Measurements from ENCODE around the gene SCP2. TPM values are rescaled to one million over a fixed set of nuclear protein-coding genes. Genes with fewer than 3 reads are reported as not detected.
"Not testable (repeated sequence)": the region's sequence is repeated elsewhere in the genome, so short reads cannot be mapped to it uniquely, and the experiment has no call there.

SCP2 gene
- total RNA-seq, 1 donor from 2014 or later: 61.7 TPM

DNA sequence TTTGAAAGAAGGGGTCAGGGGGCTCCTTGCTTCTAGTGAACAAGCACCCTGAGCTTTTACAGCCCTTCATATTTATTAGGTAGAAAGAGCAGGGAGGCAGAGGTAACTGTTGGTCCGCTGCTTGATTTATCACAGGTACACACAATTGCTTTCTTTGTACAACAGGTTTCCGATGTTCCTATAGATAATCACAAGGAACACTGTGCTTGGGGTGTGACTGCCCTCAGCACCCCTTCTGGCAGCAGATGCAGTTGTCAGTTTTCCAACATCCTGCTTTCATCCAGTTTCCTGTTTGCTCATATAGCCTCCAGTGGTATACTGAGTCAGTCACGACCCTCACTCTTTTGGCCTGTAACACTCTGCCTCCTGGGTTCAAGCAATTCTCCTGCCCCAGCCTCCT, 40.6 kb downstream of the SCP2 start:
- no peaks in the 10 kb centered on the region for H3K4me1 Mint-ChIP-seq
- H3K4me3 Mint-ChIP-seq: no peak overlapping the region
- intact Hi-C loops (cut with micrococcal nuclease): no loop called here
- H3K9me3 Mint-ChIP-seq: no peaks in the 10 kb centered on the region
- H3K27ac Mint-ChIP-seq: no peak overlapping the region
- peaks cover 1% of the 10 kb centered on the region for H3K36me3 Mint-ChIP-seq (ENCODE audit: low read depth)
- no peak for DNase-seq
- no peaks in the 10 kb centered on the region for H3K27me3 Mint-ChIP-seq

DNA sequence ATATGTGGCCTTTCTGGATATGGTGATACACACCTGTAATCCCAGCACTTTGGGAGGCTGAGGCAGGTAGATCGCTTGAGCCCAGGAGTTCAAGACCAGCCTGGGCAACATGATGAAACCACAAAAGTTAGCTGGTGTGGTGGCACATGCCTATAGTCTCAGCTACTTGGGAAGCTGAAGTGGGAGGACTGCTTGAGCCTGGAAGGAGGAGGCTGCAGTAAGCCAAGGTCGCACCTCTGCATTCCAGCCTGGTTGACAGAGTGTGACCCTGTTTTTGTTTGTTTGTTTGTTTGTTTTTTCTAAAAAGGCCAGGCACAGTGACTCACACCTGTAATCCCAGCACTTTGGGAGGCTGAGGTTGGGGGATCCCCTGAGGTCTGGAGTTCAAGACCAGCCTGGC, 42.2 kb downstream of the SCP2 start:
- H3K36me3 Mint-ChIP-seq (ENCODE audit: low read depth); intact Hi-C loops (cut with micrococcal nuclease); H3K4me1 Mint-ChIP-seq; H3K4me3 Mint-ChIP-seq; H3K9me3 Mint-ChIP-seq; H3K27me3 Mint-ChIP-seq; H3K27ac Mint-ChIP-seq; DNase-seq: not testable (repeated sequence)

DNA sequence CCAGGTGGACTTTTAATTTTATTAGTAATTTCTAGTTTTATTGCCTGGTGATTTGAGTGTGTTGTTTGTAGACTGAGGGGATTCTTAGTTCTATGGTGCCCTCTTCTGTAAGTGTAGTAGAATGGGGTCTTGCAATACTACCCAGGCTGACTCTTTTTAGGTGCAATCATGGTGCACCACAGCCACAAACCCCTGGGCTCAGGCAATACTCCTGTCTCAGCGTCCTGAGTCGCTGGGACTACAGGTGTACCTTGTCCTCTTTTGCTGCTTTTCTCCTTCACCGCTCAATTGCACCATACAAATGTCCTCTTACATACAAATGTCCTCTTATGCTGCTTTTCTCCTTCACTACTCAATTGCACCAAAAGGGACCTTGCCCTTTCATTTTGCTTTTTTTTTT, 43.1 kb downstream of the SCP2 start:
- intact Hi-C loops (cut with micrococcal nuclease): no loop called here

DNA sequence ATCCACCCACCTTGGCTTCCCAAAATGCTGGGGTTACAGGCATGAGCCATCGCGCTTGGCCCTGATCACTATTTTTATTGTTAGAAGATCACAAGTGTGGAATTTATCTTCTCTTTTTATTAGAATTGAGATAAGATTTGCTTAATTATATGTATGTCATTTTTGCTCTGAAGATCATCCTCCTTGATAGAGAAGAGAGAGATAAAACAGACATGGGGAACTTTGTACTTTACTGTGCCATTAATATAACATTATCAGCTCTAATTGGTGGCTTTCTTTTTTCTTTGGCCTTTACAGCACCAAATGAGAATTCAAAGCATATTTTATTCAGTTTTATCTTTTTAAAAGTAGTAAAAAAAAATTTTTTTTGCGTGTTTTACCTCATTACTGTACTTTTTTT, 46.8 kb downstream of the SCP2 start:
- Mint-ChIP-seq H3K27ac (no peak overlapping the region), H3K4me1 (peaks cover 2% of the 10 kb centered on the region), H3K27me3 (no peaks in the 10 kb centered on the region), H3K36me3 (ENCODE audit: low read depth) (peaks cover 10% of the 10 kb centered on the region), H3K4me3 (no peak overlapping the region), H3K9me3 (no peaks in the 10 kb centered on the region)
- intact Hi-C loops (cut with micrococcal nuclease): no loop called here
- no peak for DNase-seq

More for the DNA sequence above, 43.1 kb downstream of the SCP2 start:
- Mint-ChIP-seq H3K27ac (no peak overlapping the region), H3K9me3 (no peaks in the 10 kb centered on the region), H3K4me1 (no peaks in the 10 kb centered on the region), H3K36me3 (ENCODE audit: low read depth) (peaks cover 1% of the 10 kb centered on the region), H3K4me3 (no peak overlapping the region), H3K27me3 (no peaks in the 10 kb centered on the region)
- DNase-seq: no peak

- intact Hi-C loops (cut with micrococcal nuclease): no loop called here
- Mint-ChIP-seq H3K4me1 (peaks cover 2% of the 10 kb centered on the region), H3K27me3 (no peaks in the 10 kb centered on the region), H3K4me3 (no peak overlapping the region), H3K27ac (no peak overlapping the region), H3K36me3 (ENCODE audit: low read depth) (peaks cover 14% of the 10 kb centered on the region), H3K9me3 (no peaks in the 10 kb centered on the region)
- DNase-seq: no peak
These were observed 49.3 kb downstream of the SCP2 start for GRCh38 chr1:52976183-52977035.

- Mint-ChIP-seq H3K9me3 (peaks cover 3% of the 10 kb centered on the region), H3K27me3 (no peaks in the 10 kb centered on the region), H3K4me3 (no peak overlapping the region), H3K4me1 (peaks cover 2% of the 10 kb centered on the region), H3K27ac (no peak overlapping the region), H3K36me3 (ENCODE audit: low read depth) (peaks cover 23% of the 10 kb centered on the region)
- intact Hi-C loops (cut with micrococcal nuclease): no loop called here
- DNase-seq: no peak
These were observed 51.0 kb downstream of the SCP2 start for GRCh38 chr1:52978045-52978444.

DNA sequence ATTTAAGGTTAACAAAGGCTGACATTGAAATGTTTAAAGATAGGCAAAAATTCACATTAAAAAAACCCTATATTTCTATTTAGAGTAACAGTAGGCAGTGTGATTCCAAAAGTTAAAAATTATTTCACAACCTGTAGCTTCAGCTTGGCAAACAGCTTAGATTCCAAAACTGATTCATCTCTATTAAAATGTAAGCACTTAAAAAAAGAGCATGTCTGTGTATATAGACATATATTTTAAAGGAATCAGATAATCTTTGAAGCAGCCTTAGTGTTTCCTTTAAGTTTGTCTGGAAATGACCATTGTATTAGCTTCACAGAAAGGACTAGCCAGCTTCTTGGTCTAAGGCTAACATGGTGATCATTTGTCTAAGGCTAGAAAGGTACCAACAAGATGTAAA, 65.7 kb downstream of the SCP2 start:
- H3K9me3 Mint-ChIP-seq; H3K4me3 Mint-ChIP-seq; intact Hi-C loops (cut with micrococcal nuclease); H3K4me1 Mint-ChIP-seq; H3K27me3 Mint-ChIP-seq; DNase-seq; H3K27ac Mint-ChIP-seq; H3K36me3 Mint-ChIP-seq (ENCODE audit: low read depth): not testable (repeated sequence)

DNA sequence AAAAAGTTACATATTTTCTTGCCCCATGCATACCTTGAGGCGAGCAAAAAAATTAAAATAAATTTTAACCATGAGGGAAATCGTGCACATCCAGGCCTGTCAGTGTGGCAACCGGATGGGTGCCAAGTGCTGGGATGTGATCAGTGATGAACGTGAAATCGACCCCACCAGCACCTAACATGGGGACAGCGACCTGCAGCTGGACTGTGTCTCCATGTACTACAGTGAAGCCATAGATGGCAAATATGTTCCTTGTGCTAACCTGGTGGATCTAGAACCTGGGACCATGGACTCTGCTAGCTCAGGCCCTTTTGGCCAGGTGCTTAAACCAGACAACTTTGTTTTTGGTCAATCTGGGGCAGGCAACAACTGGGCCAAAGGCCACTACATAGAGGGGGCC, 67.6 kb downstream of the SCP2 start:
- peaks cover 10% of the 10 kb centered on the region for H3K36me3 Mint-ChIP-seq (ENCODE audit: low read depth)
- no peaks in the 10 kb centered on the region for H3K4me1 Mint-ChIP-seq
- H3K4me3 Mint-ChIP-seq: no peak overlapping the region
- no peaks in the 10 kb centered on the region for H3K9me3 Mint-ChIP-seq
- intact Hi-C loops (cut with micrococcal nuclease): no loop called here
- no peaks in the 10 kb centered on the region for H3K27me3 Mint-ChIP-seq
- DNase-seq: no peak
- no peak overlapping the region for H3K27ac Mint-ChIP-seq

- no peak for DNase-seq
- Mint-ChIP-seq H3K36me3 (ENCODE audit: low read depth) (peaks cover 10% of the 10 kb centered on the region), H3K27me3 (no peaks in the 10 kb centered on the region), H3K4me3 (no peak overlapping the region), H3K9me3 (no peaks in the 10 kb centered on the region), H3K27ac (no peak overlapping the region), H3K4me1 (no peaks in the 10 kb centered on the region)
- intact Hi-C loops (cut with micrococcal nuclease): no loop called here
These were observed 69.6 kb downstream of the SCP2 start for GRCh38 chr1:52996653-52997052.

DNA sequence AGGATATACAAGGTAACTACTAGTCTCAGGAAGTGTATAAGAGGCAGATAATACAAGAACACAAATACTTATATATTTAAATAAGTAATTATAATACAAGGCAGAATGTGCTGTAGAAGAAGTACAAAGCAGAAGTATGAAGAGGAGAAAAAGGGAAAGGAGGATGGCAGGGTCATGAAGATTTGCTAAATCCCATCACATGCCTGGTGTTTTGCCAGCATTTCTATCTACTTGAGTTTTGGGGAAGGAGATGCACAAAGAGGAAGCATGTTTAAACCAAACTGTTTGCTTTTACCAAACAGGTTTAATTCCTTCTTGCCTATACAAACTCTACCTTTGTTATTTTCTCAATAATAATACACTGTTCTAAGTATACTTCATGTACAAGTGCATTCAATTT, 74.1 kb downstream of the SCP2 start:
- Mint-ChIP-seq H3K36me3 (ENCODE audit: low read depth) (peaks cover 16% of the 10 kb centered on the region), H3K27ac (no peak overlapping the region), H3K27me3 (no peaks in the 10 kb centered on the region), H3K9me3 (no peaks in the 10 kb centered on the region), H3K4me1 (no peaks in the 10 kb centered on the region), H3K4me3 (no peak overlapping the region)
- DNase-seq: no peak
- intact Hi-C loops (cut with micrococcal nuclease): no loop called here

GRCh38 chr1:53006612-53007011, 79.5 kb downstream of the SCP2 start:
- peaks cover 17% of the 10 kb centered on the region for H3K9me3 Mint-ChIP-seq
- H3K4me1 Mint-ChIP-seq; DNase-seq; H3K27ac Mint-ChIP-seq; H3K4me3 Mint-ChIP-seq; H3K27me3 Mint-ChIP-seq; intact Hi-C loops (cut with micrococcal nuclease): not testable (repeated sequence)
- peaks cover 14% of the 10 kb centered on the region for H3K36me3 Mint-ChIP-seq (ENCODE audit: low read depth)

- H3K4me1 Mint-ChIP-seq; H3K4me3 Mint-ChIP-seq; intact Hi-C loops (cut with micrococcal nuclease); H3K36me3 Mint-ChIP-seq (ENCODE audit: low read depth); H3K27ac Mint-ChIP-seq; H3K27me3 Mint-ChIP-seq; DNase-seq: not testable (repeated sequence)
- H3K9me3 Mint-ChIP-seq: peaks cover 17% of the 10 kb centered on the region
These were observed 83.2 kb downstream of the SCP2 start for GRCh38 chr1:53010247-53010646.

GRCh38 chr1:53011175-53011574, 84.1 kb downstream of the SCP2 start:
- no peak for DNase-seq
- H3K9me3 Mint-ChIP-seq: peaks cover 17% of the 10 kb centered on the region
- H3K27me3 Mint-ChIP-seq: no peaks in the 10 kb centered on the region
- H3K36me3 Mint-ChIP-seq (ENCODE audit: low read depth): peaks cover 9% of the 10 kb centered on the region
- peaks cover 15% of the 10 kb centered on the region for H3K4me1 Mint-ChIP-seq
- no peak overlapping the region for H3K4me3 Mint-ChIP-seq
- H3K27ac Mint-ChIP-seq: no peak overlapping the region
- intact Hi-C loops (cut with micrococcal nuclease): no loop called here

DNA sequence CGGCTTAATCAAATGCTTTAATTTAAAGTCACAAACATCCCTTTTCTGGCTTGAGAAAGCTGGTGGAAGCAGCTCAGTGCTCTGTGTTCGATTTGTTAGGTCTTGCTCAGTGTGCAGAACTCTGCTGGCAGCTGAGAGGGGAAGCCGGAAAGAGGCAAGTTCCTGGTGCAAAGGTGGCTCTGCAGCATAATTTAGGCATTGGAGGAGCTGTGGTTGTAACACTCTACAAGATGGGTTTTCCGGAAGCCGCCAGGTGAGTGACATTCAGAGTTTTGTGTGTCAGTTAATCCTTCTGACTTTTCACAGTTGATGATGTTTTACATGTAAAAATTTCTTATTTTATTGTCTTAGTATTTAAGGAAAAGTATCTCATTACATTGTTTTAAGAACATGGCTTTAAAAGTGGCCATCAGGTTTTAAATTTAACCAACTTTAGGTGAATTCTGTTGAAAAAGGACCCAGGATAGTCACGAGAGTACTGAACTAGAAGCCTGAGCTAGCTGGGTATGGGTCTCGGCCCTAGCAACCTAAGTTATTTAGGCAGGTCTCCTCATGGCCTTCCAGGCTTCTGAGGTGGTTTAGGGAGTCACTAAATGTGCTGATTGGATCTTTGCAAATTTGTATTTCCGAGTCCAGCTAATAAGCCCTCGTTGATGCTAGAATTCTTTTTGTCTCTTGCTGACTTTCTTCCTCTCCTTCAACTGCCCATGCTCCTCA, 87.9 kb downstream of the SCP2 start:
- intact Hi-C loops (cut with micrococcal nuclease): loop anchor here (2.0 kb wide), 1 partner anchor 88 kb away; the partner anchor contains the start of gene SCP2
- H3K27me3 Mint-ChIP-seq: no peaks in the 10 kb centered on the region
- H3K4me3 Mint-ChIP-seq: peak overlapping the region; percentile 95
- no peaks in the 10 kb centered on the region for H3K9me3 Mint-ChIP-seq
- peaks cover 24% of the 10 kb centered on the region for H3K4me1 Mint-ChIP-seq
- peak; percentile 94 for DNase-seq
- peak overlapping the region; percentile 65 for H3K27ac Mint-ChIP-seq
- H3K36me3 Mint-ChIP-seq (ENCODE audit: low read depth): peaks cover 14% of the 10 kb centered on the region

All from activated CD4-positive, alpha-beta T cell treated with anti-CD3 and anti-CD28 coated beads, Interleukin-2, amount 10 ng/mL, durations not matched to agents 24 days and 14 days (primary cell).